Posterior cingulate gyrus (tissue), 11 donors: Measurements from ENCODE around the gene AKT2.

ENCODE experiments used
- DNase-seq, 10 donors: peaks; one replicate each; pipeline versions ENCODE4 v3.0.0 to v3.0.0-alpha.2; 2020 to 2021; ENCODE audit warnings: mixed read lengths in 3 of 10
- intact Hi-C: fragments of 100-400 bp; cut with DNase I; formaldehyde crosslinking; loops from one replicate; pipeline ENCODE4 v1.15.1; 2023

AKT2 gene

DNA sequence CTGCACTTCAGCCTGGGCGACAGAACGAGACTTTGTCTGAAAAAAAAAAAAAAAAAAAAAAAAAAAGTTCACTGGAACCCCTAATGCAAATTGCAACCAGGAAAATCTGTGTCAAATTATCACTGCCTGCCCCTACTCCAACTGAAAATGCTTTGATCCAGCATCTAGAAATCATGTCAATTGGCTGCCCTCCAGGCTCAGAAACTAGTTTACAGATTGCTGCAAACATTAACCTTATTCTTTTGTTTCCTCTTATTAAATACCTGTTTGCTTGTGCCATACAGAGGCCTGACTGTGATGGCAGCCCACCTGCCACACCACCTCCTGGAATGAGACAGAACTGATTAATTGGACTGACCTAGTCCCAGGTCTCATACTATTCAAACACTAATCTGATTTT, 18.6 kb upstream of the AKT2 start:
- DNase-seq = peak in 2 of 10 donors; percentile 8 to 16
- intact Hi-C loops = loop anchor here (10.0 kb wide), 2 partner anchors 121 to 331 kb away; partner anchors contain the start of gene SERTAD1

- DNase-seq = peak in 2 of 10 donors; percentile 7 to 29
These were observed 17.3 kb upstream of the AKT2 start for GRCh38 chr19:40302224-40303011.

DNA sequence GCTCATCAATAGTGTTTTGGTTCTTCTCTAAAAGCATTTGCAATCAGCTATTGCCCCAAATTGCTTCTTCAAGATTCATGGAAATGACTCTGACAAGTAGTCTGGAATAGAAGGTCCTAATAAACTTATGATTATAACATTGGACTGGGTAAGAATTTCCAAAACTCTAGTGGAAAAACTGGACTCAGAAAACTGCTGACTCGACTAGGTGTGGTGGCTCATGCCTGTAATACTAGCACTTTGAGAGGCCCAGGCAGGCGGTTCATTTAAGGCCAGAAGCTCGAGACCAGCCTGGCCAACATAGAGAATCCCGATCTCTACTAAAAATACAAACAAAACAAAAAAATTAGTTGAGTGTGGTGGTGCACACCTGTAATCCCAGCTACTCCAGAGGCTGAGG, 15.5 kb upstream of the AKT2 start:
- intact Hi-C loops = loop anchor here (10.0 kb wide), 2 partner anchors 124 to 334 kb away; partner anchors contain the start of gene SERTAD1

More at GRCh38 chr19:40302224-40303011, 17.3 kb upstream of the AKT2 start:
- intact Hi-C loops = loop anchor here (10.0 kb wide), 2 partner anchors 122 to 332 kb away; partner anchors contain the start of gene SERTAD1

DNA sequence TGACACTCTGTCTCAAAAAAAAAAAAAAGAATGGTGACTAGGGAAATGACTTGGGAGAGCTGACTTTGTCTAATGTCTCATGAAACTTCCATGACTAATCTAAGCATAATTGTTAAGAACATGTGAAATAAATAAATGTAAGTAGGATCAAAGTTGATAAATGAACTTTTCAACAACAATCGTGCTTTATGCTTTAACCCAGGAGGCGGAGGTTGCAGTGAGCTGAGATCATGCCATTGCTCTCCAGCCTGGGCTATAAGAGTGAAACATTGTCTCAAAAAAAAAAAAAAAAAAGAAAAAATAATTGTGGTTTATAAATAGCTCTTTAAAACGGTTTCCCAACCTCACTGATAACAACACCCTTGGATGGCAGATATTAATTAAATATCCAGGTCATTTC, 12.9 kb upstream of the AKT2 start:
- intact Hi-C loops = no loop called here
- peak in 2 of 10 donors; percentile 4 to 5 for DNase-seq

More for the DNA sequence above, 15.5 kb upstream of the AKT2 start:
- peak in 1 of 10 donors; percentile 59 for DNase-seq

GRCh38 chr19:40294560-40294959, 9.4 kb upstream of the AKT2 start:
- intact Hi-C loops = no loop called here
- peak in 5 of 10 donors; percentile 24 to 91 (median 60) for DNase-seq

GRCh38 chr19:40286971-40287421, 1.9 kb upstream of the AKT2 start:
- peak in 2 of 10 donors; percentile 11 to 29 for DNase-seq
- intact Hi-C loops = no loop called here

DNA sequence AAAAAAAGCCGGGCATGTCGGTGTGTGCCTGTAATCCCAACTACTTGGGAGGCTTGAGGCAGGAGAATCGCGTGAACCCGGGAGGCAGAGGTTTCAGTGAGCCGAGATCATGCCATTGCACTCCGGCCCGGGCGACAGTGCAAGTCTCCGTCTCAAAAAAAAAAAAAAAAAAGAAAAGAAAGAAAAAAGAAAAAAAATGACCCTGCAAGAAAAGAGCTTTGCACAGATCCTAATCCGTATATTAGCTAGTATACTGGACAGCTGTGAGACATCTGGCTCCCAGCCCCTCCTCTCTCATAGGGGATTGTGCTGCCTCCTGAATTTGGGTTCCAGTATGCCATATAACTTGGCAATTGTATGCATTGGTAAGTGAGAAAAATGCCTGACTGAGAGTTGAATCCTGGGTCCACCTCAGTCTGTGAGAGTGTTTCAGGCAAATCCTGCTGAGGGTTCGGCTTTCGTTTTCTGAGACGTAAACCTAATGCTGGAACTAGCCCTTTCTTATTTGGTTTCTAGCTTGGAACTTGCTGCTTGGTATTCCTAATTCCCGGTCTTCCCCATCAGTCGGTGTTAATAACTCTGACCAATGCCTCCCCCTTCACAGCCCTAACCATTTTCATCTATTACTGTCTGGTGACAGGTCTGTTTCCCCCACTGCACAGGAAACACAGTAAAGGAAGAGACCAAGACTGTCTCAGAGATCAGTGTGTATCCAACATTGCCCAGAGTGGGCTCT, 1.3 kb upstream of the AKT2 start:
- peak in 3 of 10 donors; percentile 55 to 66 (median 63) for DNase-seq
- intact Hi-C loops = no loop called here

GRCh38 chr19:40285353-40286234, 449 bp upstream of the AKT2 start:
- intact Hi-C loops = loop anchor here (2.0 kb wide), 1 partner anchor 63 kb away; the partner anchor contains the start of genes C19orf47 and PLD3

DNA sequence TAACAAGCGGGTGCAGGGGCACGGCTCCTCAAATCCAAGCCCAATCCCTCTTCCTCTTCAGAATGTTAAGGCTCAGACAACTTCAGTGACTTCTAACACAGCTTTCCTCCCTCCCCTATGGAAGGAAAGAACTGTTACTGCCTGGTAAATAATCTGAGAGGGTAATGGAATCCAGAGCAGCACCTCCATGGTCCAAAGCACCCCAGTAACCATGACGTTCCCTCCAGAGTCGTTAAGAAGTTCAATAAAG, 969 bp downstream of the AKT2 start:
- peak in 2 of 10 donors; percentile 44 to 58 for DNase-seq
- intact Hi-C loops = loop anchor here (2.0 to 5.0 kb wide), 2 partner anchors 42 to 65 kb away; partner anchors contain the start of genes C19orf47 and PLD3

More at GRCh38 chr19:40285353-40286234, 449 bp upstream of the AKT2 start:
- peak; percentile 98 to 100 (median 98) for DNase-seq

GRCh38 chr19:40283414-40284250, 1.5 kb downstream of the AKT2 start:
- peak in 2 of 10 donors; percentile 26 to 77 for DNase-seq
- intact Hi-C loops = loop anchor here (2.0 to 5.0 kb wide), 2 partner anchors 41 to 65 kb away; partner anchors contain the start of genes C19orf47 and PLD3

GRCh38 chr19:40282920-40283319, 2.2 kb downstream of the AKT2 start:
- DNase-seq = peak in 1 of 10 donors; percentile 24
- intact Hi-C loops = loop anchor here (5.0 kb wide), 1 partner anchor 41 kb away; no protein-coding TSS in a partner anchor

DNA sequence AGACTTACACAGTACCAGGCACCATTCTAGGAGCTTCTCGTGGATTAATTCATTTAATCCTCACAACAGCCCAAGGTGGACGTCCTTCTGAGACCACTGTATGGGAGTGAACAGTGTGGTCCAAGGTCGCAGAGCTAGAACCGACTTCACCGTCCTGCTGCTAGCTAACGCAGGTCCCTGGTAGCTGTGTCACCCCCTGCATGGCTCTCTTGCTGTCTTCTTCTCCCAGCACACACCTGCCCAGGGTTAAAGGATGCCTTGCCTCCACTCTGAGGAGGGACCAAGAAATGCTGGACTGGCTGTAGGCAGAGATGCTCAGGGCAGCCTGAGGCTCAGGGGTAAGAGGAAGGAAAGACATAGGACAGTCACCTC, 3.0 kb downstream of the AKT2 start:
- intact Hi-C loops = loop anchor here (5.0 kb wide), 1 partner anchor 40 kb away; no protein-coding TSS in a partner anchor

DNA sequence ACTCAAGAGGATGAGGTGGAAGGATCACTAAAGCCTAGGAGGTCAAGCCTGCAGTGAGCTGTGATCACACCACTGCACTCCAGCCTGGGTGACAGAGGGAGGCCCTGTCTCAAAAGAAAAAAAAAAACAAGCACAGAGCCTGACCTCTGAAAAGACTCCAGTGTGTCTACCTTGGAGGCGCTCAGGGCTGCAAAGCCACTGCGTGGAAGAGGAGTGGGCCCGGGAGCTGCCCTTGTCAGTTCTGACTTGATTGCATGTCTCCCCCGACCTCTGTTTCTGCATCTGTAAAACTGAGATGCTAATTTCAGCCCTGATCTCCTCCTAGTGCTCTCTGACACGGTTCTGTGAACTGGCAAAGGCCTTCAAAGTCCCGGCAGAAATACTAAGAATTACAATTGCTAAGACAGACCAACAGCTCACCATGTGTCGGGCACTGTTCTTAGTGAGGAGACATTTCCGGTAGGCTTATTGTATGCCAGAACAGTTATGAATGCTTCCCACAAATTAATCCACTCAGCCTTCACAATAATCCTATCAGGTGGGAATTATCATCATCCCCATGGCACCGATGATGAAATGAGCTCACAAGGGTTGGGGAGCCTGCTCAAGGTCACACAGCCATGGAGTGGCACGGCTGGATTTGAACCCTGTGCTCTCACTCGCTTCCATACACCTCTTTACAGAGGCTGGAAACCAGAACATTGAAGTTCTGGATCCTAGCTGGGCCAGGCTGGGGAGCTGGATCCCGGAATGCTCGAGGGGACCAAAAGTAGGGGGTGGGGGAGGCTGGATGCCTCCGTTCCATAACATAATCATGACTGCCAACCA, 3.5 kb downstream of the AKT2 start:
- intact Hi-C loops = loop anchor here (5.0 kb wide), 1 partner anchor 39 kb away; no protein-coding TSS in a partner anchor
- peak in 2 of 10 donors; percentile 24 to 26 for DNase-seq

More for the DNA sequence above, 3.0 kb downstream of the AKT2 start:
- DNase-seq = peak in 2 of 10 donors; percentile 2 to 7

GRCh38 chr19:40280608-40281221, 4.4 kb downstream of the AKT2 start:
- DNase-seq = peak in 2 of 10 donors; percentile 75 to 88
- intact Hi-C loops = loop anchor here (5.0 kb wide), 1 partner anchor 38 kb away; no protein-coding TSS in a partner anchor

DNA sequence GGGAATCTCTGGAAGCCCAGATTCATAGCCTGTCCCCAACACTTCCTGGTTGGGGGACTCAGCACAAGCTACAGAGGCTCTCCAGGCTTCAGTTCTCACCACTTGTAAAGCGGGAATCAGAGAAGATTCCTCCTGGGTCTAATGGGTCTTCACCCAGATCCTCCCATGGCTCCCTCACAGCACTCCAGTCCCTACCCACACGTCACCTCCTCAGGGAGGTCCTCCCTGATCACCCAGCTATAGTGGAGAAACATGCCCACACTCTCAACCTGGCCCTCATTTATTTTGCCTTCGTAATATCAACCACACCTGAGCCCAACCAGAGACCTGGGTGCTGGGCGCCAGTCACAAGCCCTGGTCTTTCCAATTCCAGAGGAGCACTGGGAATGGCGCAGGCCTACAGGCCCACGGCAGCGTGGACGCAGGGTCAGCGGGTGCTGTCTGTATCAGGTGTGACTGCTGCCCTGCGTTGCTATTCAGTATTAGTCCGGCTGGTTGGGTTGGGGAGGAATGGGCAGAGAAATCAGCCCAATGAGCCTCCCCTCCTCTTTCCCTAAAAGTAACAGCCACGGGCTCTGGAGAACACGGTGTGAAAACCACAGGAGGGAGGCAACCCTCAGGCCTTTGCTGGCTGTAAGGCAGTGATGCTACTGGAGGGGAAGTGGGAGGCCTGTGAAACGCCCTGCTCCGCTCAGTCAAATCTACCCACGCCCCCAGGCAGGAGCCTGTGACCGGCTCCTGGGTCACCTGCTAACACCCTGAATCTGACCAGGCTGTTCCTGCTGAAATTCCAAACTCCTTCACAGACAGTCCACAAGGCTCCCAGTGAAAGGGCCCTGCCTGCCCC, 5.2 kb downstream of the AKT2 start:
- intact Hi-C loops = loop anchor here (5.0 kb wide), 1 partner anchor 38 kb away; no protein-coding TSS in a partner anchor
- DNase-seq = peak in 3 of 10 donors; percentile 49 to 88 (median 74)

DNA sequence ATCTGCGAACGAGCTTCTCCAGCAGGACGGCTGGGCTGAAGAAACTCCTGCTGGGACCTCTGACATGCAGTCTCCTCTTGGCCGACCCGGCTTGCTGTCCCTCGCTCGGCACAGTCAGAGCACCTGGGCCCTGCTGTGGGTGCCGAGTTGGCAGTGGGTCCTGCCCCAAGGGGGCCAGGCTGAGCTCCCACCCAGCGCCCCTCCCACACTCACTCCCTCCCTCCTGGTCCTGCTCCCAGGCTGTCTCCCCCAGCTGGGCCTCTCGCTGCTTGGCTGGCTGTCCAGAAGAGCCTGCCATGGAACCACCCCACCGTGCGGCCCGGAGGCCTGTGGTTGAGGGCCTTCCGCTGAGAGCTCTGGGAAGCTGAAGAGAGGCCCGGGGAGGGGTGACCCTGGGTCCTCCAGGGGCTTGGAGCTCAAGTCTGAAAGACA, 6.0 kb downstream of the AKT2 start:
- peak in 7 of 10 donors; percentile 33 to 92 (median 61) for DNase-seq
- intact Hi-C loops = no loop called here
